Measurements from ENCODE around the gene C19orf38.

DNA sequence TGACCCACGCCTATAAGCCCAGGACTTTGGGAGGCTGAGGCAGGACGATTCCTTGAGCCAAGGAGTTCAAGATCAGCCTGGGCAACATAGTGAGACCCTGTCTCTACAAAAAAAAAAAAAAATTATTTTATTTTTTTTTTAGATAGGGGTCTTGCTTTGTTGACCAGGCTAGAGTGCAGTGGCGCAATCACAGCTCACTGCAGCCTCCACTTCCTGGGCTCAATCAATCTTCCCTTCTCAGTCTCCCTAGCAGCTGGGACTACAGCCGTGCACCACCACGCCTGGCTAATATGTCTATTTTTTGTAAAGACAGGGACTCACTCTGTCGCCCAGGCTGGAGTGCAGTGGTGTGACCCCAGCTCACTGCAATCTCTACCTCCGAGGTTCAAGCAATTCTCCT lies 4.7 kb downstream of the C19orf38 start:
- TF ChIP-seq, protein P1, sequence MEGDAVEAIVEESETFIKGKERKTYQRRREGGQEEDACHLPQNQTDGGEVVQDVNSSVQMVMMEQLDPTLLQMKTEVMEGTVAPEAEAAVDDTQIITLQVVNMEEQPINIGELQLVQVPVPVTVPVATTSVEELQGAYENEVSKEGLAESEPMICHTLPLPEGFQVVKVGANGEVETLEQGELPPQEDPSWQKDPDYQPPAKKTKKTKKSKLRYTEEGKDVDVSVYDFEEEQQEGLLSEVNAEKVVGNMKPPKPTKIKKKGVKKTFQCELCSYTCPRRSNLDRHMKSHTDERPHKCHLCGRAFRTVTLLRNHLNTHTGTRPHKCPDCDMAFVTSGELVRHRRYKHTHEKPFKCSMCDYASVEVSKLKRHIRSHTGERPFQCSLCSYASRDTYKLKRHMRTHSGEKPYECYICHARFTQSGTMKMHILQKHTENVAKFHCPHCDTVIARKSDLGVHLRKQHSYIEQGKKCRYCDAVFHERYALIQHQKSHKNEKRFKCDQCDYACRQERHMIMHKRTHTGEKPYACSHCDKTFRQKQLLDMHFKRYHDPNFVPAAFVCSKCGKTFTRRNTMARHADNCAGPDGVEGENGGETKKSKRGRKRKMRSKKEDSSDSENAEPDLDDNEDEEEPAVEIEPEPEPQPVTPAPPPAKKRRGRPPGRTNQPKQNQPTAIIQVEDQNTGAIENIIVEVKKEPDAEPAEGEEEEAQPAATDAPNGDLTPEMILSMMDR (conservative IDR thresholded peaks at IDR 0.05; ENCODE audit: low read depth in 2 of 2), result no peak
- TF ChIP-seq POLR2AphosphoS5 (IDR thresholded peaks at IDR 0.05; ENCODE audit: low read depth) (no peak), EZH2 (IDR thresholded peaks at IDR 0.05; ENCODE audit: low read depth, unreplicated experiment) (no peak), REST (IDR thresholded peaks at IDR 0.05; ENCODE audit: unreplicated experiment) (no peak)
